Measurements from ENCODE around the gene CCDC73.

GRCh38 chr11:32790916-32791315, 3.5 kb downstream of the CCDC73 start:
- TF ChIP-seq, protein P1, sequence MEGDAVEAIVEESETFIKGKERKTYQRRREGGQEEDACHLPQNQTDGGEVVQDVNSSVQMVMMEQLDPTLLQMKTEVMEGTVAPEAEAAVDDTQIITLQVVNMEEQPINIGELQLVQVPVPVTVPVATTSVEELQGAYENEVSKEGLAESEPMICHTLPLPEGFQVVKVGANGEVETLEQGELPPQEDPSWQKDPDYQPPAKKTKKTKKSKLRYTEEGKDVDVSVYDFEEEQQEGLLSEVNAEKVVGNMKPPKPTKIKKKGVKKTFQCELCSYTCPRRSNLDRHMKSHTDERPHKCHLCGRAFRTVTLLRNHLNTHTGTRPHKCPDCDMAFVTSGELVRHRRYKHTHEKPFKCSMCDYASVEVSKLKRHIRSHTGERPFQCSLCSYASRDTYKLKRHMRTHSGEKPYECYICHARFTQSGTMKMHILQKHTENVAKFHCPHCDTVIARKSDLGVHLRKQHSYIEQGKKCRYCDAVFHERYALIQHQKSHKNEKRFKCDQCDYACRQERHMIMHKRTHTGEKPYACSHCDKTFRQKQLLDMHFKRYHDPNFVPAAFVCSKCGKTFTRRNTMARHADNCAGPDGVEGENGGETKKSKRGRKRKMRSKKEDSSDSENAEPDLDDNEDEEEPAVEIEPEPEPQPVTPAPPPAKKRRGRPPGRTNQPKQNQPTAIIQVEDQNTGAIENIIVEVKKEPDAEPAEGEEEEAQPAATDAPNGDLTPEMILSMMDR (conservative IDR thresholded peaks at IDR 0.05; ENCODE audit: low read depth, low read length), result no peak
- TF ChIP-seq EZH2 (IDR thresholded peaks at IDR 0.05; ENCODE audit: low read length, unreplicated experiment), result no peak
- no peak for TF ChIP-seq EZH2phosphoT487 (IDR thresholded peaks at IDR 0.05; ENCODE audit: borderline replicate concordance, low read length)
